IMR-90 (cell line): ENCODE measurements around the gene GDF10. TPM values are rescaled to one million over a fixed set of nuclear protein-coding genes. Genes with fewer than 3 reads are reported as not detected.

Experiments
- ATAC-seq: fragments of 200-7000 bp; cut with Tn5 transposase; 2 replicates; pipeline ENCODE4 v1.9.1; 2020; ENCODE audit warnings: low read depth, mild to moderate bottlenecking, moderate library complexity
- BruUV-seq: library from RNA; stranded (reverse); fragments of 400-500 nt; replicated peaks from 2 replicates; lab custom pipeline; 2021; lab: Mats Ljungman, UMichigan
- CTCF ChIA-PET: fragments of 300-600 bp; formaldehyde crosslinking; extraction: SDS; loops from one replicate; lab custom pipeline; 2021; ENCODE audit warnings: antibody characterized with exemption; lab: Yijun Ruan, JAX
- POLR2A ChIA-PET: fragments of 300-600 bp; sonication (Branson Sonifier 250); formaldehyde crosslinking; loops from one replicate; lab custom pipeline; 2022; ENCODE audit warnings: antibody characterized with exemption; ENCODE audit not compliant: unreplicated experiment; lab: Charles Lee
- DNase-seq: peaks from one replicate; pipeline ENCODE4 v3.0.0; 2013
- H2AFZ ChIP-seq: replicated peaks from 2 replicates; pipeline ENCODE3; 2013; ENCODE audit warnings: low read length, mild to moderate bottlenecking; ENCODE audit not compliant: poor library complexity
- H2AK5ac ChIP-seq: 2 replicates; pipeline ENCODE4 v1.6.1; 2013; ENCODE audit warnings: low read depth, low read length, inconsistent platforms
- H2AK9ac ChIP-seq: replicated peaks from 2 replicates; pipeline ENCODE3; 2013; ENCODE audit warnings: mild to moderate bottlenecking, low read depth, low read length, moderate library complexity; ENCODE audit not compliant: poor library complexity
- H2BK120ac ChIP-seq: 2 replicates; pipeline ENCODE4 v1.6.1; 2013; ENCODE audit warnings: low read depth, low read length, inconsistent platforms
- H2BK15ac ChIP-seq: 3 replicates; pipeline ENCODE4 v1.6.1; 2013; ENCODE audit warnings: low read depth, low read length, inconsistent platforms
- H2BK20ac ChIP-seq: 2 replicates; pipeline ENCODE4 v1.6.1; 2013; ENCODE audit warnings: low read depth, mild to moderate bottlenecking, inconsistent platforms, low read length, moderate library complexity
- H2BK5ac ChIP-seq: 2 replicates; pipeline ENCODE4 v1.6.1; 2013; ENCODE audit warnings: mild to moderate bottlenecking, low read depth, low read length, inconsistent platforms; ENCODE audit not compliant: poor library complexity, severe bottlenecking
- H3K14ac ChIP-seq: replicated peaks from 2 replicates; pipeline ENCODE4 v1.6.1; 2013; ENCODE audit warnings: low read depth, low read length, inconsistent platforms
- H3K18ac ChIP-seq: 2 replicates; pipeline ENCODE4 v1.6.1; 2013; ENCODE audit warnings: low read depth, low read length, control low read depth
- H3K23ac ChIP-seq: 2 replicates; pipeline ENCODE4 v1.6.1; 2013; ENCODE audit warnings: low read depth, low read length, inconsistent platforms
- H3K27ac ChIP-seq: 2 replicates; pipeline ENCODE4 v1.5.1; 2013; ENCODE audit warnings: mild to moderate bottlenecking, control low read depth, low read length; ENCODE audit not compliant: insufficient read depth
- H3K27me3 ChIP-seq: 2 replicates; pipeline ENCODE4 v1.6.1; 2013; ENCODE audit warnings: low read length; ENCODE audit not compliant: control insufficient read depth, insufficient read depth
- H3K36me3 ChIP-seq: 2 replicates; pipeline ENCODE4 v1.6.1; 2013; ENCODE audit warnings: low read length, mixed read lengths; ENCODE audit not compliant: control insufficient read depth, insufficient read depth
- H3K4ac ChIP-seq: 2 replicates; pipeline ENCODE4 v1.6.1; 2013; ENCODE audit warnings: low read depth, low read length, inconsistent platforms
- H3K4me1 ChIP-seq: 2 replicates; pipeline ENCODE4 v1.6.1; 2013; ENCODE audit warnings: low read length, mixed read lengths; ENCODE audit not compliant: control insufficient read depth, insufficient read depth
- H3K4me2 ChIP-seq: 2 replicates; pipeline ENCODE4 v1.6.1; 2013; ENCODE audit warnings: low read depth, mild to moderate bottlenecking, control low read depth, low read length, moderate library complexity
- H3K4me3 ChIP-seq: 2 replicates; pipeline ENCODE4 v1.5.1; 2013; ENCODE audit warnings: low read depth, mild to moderate bottlenecking, control low read depth, low read length, moderate library complexity; ENCODE audit not compliant: insufficient read depth
- H3K56ac ChIP-seq: 2 replicates; pipeline ENCODE4 v1.6.1; 2013; ENCODE audit warnings: low read length, inconsistent platforms; ENCODE audit not compliant: insufficient read depth; ENCODE audit errors: extremely low read depth
- H3K79me1 ChIP-seq, 2 experiments: 2 replicates each; pipeline ENCODE4 v1.6.1; 2013; ENCODE audit warnings: low read length in 2 of 2, inconsistent platforms in 1 of 2, low read depth in 1 of 2
- H3K9ac ChIP-seq: 2 replicates; pipeline ENCODE4 v1.6.1; 2013; ENCODE audit warnings: low read depth, low read length, control low read depth
- H3K9me1 ChIP-seq: 2 replicates; pipeline ENCODE4 v1.6.1; 2013; ENCODE audit warnings: low read length, inconsistent platforms; ENCODE audit not compliant: insufficient read depth
- H3K9me3 ChIP-seq: 2 replicates; pipeline ENCODE4 v1.6.1; 2013; ENCODE audit warnings: low read length; ENCODE audit not compliant: control insufficient read depth, insufficient read depth
- H4K20me1 ChIP-seq: 2 replicates; pipeline ENCODE4 v1.6.1; 2013; ENCODE audit warnings: low read length, inconsistent platforms; ENCODE audit not compliant: insufficient read depth
- H4K5ac ChIP-seq: 2 replicates; pipeline ENCODE4 v1.6.1; 2013; ENCODE audit warnings: mild to moderate bottlenecking, low read depth, low read length, control low read depth
- H4K8ac ChIP-seq, 2 experiments: 2 replicates each; pipeline ENCODE4 v1.6.1; 2013; ENCODE audit warnings: low read depth in 2 of 2, low read length in 2 of 2, control low read depth in 1 of 2, inconsistent platforms in 1 of 2
- H4K91ac ChIP-seq: 2 replicates; pipeline ENCODE4 v1.6.1; 2013; ENCODE audit warnings: low read depth, low read length, inconsistent platforms; ENCODE audit not compliant: insufficient read depth
- BHLHE40 ChIP-seq: fragments of 150-350 bp; IDR thresholded peaks from 2 replicates; pipeline ENCODE4 v1.6.1; 2016; ENCODE audit warnings: mild to moderate bottlenecking, low read depth, low read length
- CEBPB ChIP-seq: IDR thresholded peaks from 2 replicates; pipeline ENCODE4 v1.6.1; 2012; ENCODE audit warnings: low read depth, low read length, improper control_type of control experiment
- CHD1 ChIP-seq: IDR thresholded peaks from 2 replicates; pipeline ENCODE4 v1.6.1; 2012; ENCODE audit warnings: low read depth, low read length, improper control_type of control experiment
- ELK1 ChIP-seq: fragments of 150-350 bp; IDR thresholded peaks from 2 replicates; pipeline ENCODE4 v1.6.1; 2016; ENCODE audit warnings: low read depth, mild to moderate bottlenecking, low read length, moderate library complexity, borderline replicate concordance
- FOS ChIP-seq: fragments of 150-350 bp; IDR thresholded peaks from 2 replicates; pipeline ENCODE4 v1.6.1; 2016; ENCODE audit warnings: low read depth, low read length
- MAFK ChIP-seq: IDR thresholded peaks from 2 replicates; pipeline ENCODE4 v1.6.1; 2012; ENCODE audit warnings: low read depth, low read length, improper control_type of control experiment
- MAZ ChIP-seq: IDR thresholded peaks from 2 replicates; pipeline ENCODE4 v1.6.1; 2012; ENCODE audit warnings: low read depth, mild to moderate bottlenecking, low read length, improper control_type of control experiment, moderate library complexity, borderline replicate concordance
- MXI1 ChIP-seq: IDR thresholded peaks from 2 replicates; pipeline ENCODE4 v1.6.1; 2012; ENCODE audit warnings: low read depth, mild to moderate bottlenecking, low read length, moderate library complexity, borderline replicate concordance
- NFE2L2 ChIP-seq: fragments of 150-350 bp; IDR thresholded peaks from 2 replicates; pipeline ENCODE4 v1.6.1; 2016; ENCODE audit warnings: low read depth, mild to moderate bottlenecking, low read length
- POLR2A ChIP-seq: IDR thresholded peaks from 2 replicates; pipeline ENCODE4 v1.6.1; 2012; ENCODE audit warnings: mild to moderate bottlenecking, low read depth, low read length
- RAD21 ChIP-seq: IDR thresholded peaks from 2 replicates; pipeline ENCODE4 v1.6.1; 2012; ENCODE audit warnings: low read length, improper control_type of control experiment
- RCOR1 ChIP-seq: IDR thresholded peaks from 2 replicates; pipeline ENCODE4 v1.6.1; 2012; ENCODE audit warnings: mild to moderate bottlenecking, low read length, improper control_type of control experiment; ENCODE audit not compliant: insufficient replicate concordance
- RFX5 ChIP-seq: IDR thresholded peaks from 2 replicates; pipeline ENCODE4 v1.8.0; 2012; ENCODE audit warnings: low read depth, mild to moderate bottlenecking, low read length, moderate library complexity
- SMC3 ChIP-seq: fragments of 150-350 bp; IDR thresholded peaks from 2 replicates; pipeline ENCODE4 v1.6.1; 2016; ENCODE audit warnings: low read depth, mild to moderate bottlenecking, antibody characterized with exemption, low read length, moderate library complexity
- WGBS, 2 experiments: methylation state at CpG; one replicate each; pipeline versions ENCODE4 v1.1.5 to v1.1.7; 2013; ENCODE audit warnings: missing lambda C conversion rate in 2 of 2; ENCODE audit not compliant: insufficient read length in 1 of 2; ENCODE audit errors: extremely low coverage in 2 of 2; 5-methylcytosine and 5-hydroxymethylcytosine counted together
- dilution Hi-C: fragments of 300-500 bp; cut with HindIII; formaldehyde crosslinking; loops from one replicate; pipeline ENCODE4 v1.14.3; 2018; ENCODE audit warnings: low sequenced_read_pairs; ENCODE audit not compliant: unreplicated experiment
- in situ Hi-C: fragments of 300-500 bp; cut with MboI; formaldehyde crosslinking; loops from 3 replicates; pipeline ENCODE4 v1.14.3; 2019; ENCODE audit warnings: low sequenced_read_pairs, inconsistent platforms, mixed read lengths
- intact Hi-C: fragments of 100-400 bp; cut with micrococcal nuclease; formaldehyde crosslinking; loops from 2 replicates; pipeline ENCODE4 v1.10.0; 2022
- polyA plus RNA-seq, 3 experiments: library from polyadenylated mRNA; depleted of rRNA; stranded (reverse); fragments of >200 nt; gene quantifications; 2 replicates each; pipeline ENCODE4 v1.2.3, GENCODE V29; 2012; ENCODE audit warnings: low replicate concordance in 1 of 3
- total RNA-seq: library from RNA; depleted of rRNA; stranded (reverse); fragments of >200 nt; gene quantifications from 2 replicates; pipeline ENCODE4 v1.2.3, GENCODE V29; 2012
- TF ChIP-seq, protein P1 (sequence below): conservative IDR thresholded peaks from 2 replicates; pipeline ENCODE4 v1.5.1; 2012; ENCODE audit warnings: mild to moderate bottlenecking, low read depth, low read length, improper control_type of control experiment
- TF ChIP-seq, protein P2 (sequence below): fragments of 150-350 bp; IDR thresholded peaks from 2 replicates; pipeline ENCODE4 v1.6.1; 2017; ENCODE audit warnings: mild to moderate bottlenecking, antibody characterized with exemption, low read length, low read depth

GDF10 gene
- total and polyA plus RNA-seq, 2 of the 4 experiments (the other 2 are of a cell fraction), result 0.34 TPM; not detected in 1

- Histone ChIP-seq H2BK15ac (no peak overlapping the region), H3K14ac (no peak overlapping the region), H3K9me3 (no peaks in the 10 kb centered on the region), H4K91ac (no peak overlapping the region), H3K4me3 (no peak overlapping the region), H2AK5ac (no peak overlapping the region), H2BK120ac (no peak overlapping the region), H4K8ac (no peak overlapping the region), H3K27ac (no peak overlapping the region), H2BK20ac (no peak overlapping the region), H3K79me1 (no peaks in the 10 kb centered on the region), H3K4me1 (no peaks in the 10 kb centered on the region), H3K23ac (no peak overlapping the region), H3K27me3 (peaks cover 85% of the 10 kb centered on the region), H2BK5ac (no peak overlapping the region), H3K9ac (no peak overlapping the region), H4K20me1 (no peaks in the 10 kb centered on the region), H3K18ac (no peak overlapping the region), H3K4me2 (no peak overlapping the region), H2AK9ac (no peak overlapping the region), H3K9me1 (no peaks in the 10 kb centered on the region; the same call in 1 of the 2 replicates), H2AFZ (no peak overlapping the region), H3K56ac (no peak overlapping the region), H3K36me3 (no peaks in the 10 kb centered on the region), H3K4ac (no peak overlapping the region), H4K5ac (no peak overlapping the region)
- CTCF ChIA-PET, result interaction anchor here (2.6 kb wide), 1 partner anchor 254 kb away, joined by 9 read pairs; no protein-coding TSS in a partner anchor
- WGBS, 2 experiments, result 17% methylated on average over 1 of the region's 2 CpGs; no CpG with 5 or more reads in 1 of the 2 experiments
- DNase-seq, result no peak
- ATAC-seq, result no peak
- in situ Hi-C loops, result loop anchor here (10.0 kb wide), 1 partner anchor 277 kb away; no protein-coding TSS in a partner anchor
- BruUV-seq, result no TSS peak
- intact Hi-C loops, result no loop called here
- TF ChIP-seq NFE2L2 (no peak), BHLHE40 (no peak), RCOR1 (no peak), ELK1 (no peak), MXI1 (no peak), POLR2A (no peak), RAD21 (no peak), SMC3 (no peak), MAZ (no peak), FOS (no peak), CEBPB (no peak), MAFK (no peak), RFX5 (no peak), CHD1 (no peak)
- TF ChIP-seq, protein P1, sequence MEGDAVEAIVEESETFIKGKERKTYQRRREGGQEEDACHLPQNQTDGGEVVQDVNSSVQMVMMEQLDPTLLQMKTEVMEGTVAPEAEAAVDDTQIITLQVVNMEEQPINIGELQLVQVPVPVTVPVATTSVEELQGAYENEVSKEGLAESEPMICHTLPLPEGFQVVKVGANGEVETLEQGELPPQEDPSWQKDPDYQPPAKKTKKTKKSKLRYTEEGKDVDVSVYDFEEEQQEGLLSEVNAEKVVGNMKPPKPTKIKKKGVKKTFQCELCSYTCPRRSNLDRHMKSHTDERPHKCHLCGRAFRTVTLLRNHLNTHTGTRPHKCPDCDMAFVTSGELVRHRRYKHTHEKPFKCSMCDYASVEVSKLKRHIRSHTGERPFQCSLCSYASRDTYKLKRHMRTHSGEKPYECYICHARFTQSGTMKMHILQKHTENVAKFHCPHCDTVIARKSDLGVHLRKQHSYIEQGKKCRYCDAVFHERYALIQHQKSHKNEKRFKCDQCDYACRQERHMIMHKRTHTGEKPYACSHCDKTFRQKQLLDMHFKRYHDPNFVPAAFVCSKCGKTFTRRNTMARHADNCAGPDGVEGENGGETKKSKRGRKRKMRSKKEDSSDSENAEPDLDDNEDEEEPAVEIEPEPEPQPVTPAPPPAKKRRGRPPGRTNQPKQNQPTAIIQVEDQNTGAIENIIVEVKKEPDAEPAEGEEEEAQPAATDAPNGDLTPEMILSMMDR, result no peak
- TF ChIP-seq, protein P2, sequence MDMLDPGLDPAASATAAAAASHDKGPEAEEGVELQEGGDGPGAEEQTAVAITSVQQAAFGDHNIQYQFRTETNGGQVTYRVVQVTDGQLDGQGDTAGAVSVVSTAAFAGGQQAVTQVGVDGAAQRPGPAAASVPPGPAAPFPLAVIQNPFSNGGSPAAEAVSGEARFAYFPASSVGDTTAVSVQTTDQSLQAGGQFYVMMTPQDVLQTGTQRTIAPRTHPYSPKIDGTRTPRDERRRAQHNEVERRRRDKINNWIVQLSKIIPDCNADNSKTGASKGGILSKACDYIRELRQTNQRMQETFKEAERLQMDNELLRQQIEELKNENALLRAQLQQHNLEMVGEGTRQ, result no peak
- POLR2A ChIA-PET, result no interaction called here
- dilution Hi-C loops, result no loop called here
Measured at GRCh38 chr10:47301833-47302232, 1.8 kb downstream of the GDF10 start.
